GM18498 (cell line): ENCODE results near the gene TMEM26.

Experiments
- ATAC-seq: cut with Tn5 transposase; IDR thresholded peaks from one replicate; pipeline ENCODE4 v1.9.1; 2021; ENCODE audit warnings: mild to moderate bottlenecking, moderate library complexity; ENCODE audit not compliant: unreplicated experiment

The TMEM26 gene

DNA sequence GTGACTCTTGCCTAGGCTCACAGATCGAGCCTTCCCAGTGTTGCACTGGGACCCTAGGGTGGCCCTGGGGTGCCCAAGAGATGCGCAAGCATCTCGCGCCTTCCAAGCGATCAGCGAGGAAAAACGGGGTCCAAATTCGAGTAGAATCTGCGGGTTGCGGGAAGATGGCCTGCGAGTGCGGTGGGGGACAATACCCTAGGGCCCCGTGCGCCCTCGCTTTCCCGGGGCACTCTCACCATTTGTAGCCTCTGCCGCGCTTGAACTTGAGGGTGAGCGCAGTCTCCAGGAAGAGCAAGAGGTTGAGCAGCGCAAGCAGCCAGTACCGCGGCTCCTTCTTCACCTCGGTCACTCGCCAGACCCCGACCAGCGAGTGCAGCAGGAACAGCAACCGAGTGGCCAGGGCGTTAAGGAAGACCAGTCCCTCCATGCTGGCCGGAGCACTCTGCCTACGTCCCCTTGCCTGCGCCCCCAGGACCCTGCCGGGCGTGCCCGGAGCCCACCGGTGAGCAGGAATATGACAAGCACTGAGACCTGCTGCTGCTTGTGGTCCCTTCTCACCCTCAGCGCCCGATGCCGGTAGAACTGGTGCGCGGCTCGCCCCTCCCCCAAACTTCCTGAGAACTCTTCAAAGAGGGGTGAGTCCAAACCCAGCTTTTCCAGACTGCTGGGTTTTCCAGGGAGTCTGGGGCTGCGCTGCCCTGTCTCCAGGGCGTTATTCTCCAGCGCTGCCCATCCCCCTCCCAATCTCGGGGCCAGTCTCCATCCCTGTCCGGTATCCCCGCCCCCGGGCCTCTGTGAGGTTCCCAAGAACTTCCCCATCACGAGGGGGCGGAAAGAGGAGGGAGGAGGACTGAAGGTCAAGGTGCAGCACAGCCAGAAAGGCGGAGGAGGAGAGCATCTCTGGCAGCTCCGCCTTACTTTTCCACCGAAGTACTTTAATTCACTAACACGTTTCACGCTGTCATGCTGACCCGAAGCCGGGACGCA is at the start of gene TMEM26:
Gene TMEM26 (minus strand): TSS at position 727 of the 987 bp plus-strand sequence. CDS start 300 bp downstream, at position 427.
- no peak for ATAC-seq

- no peak for ATAC-seq
These were observed 47.3 kb upstream of the TMEM26 start for GRCh38 chr10:61500460-61500859.

DNA sequence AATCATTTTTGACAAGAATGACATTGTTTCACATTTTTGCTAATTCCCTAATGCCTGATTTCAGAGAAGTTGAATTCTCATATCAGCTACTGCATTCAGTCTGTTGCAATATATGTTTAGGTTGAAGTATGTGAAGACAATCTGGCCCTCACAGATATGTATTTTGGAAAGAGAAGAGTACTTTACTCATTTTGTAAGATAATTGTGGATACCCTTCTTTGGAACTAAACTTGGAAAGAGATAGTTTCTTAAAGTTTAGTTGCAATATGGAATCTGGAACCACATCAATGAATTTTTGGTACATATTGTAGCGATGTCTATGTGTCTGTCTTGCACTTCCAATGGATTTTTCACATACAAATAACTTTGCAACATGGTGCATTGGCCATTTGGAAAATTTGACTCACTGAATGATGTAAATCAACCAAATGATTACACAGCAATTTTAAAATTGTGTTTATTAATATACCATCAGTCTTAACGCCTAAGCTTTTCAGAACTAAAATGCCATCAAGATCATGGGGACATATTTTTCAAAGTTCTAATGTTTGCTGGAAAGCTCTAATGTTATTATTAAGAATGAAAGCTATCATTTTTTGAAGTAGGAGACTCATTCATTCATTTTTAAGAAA is 39.3 kb upstream of the TMEM26 start:
- no peak for ATAC-seq

GRCh38 chr10:61487506-61487905 is 34.3 kb upstream of the TMEM26 start:
- ATAC-seq, result no peak

GRCh38 chr10:61486738-61487396 is 33.7 kb upstream of the TMEM26 start:
- ATAC-seq, result no peak

- ATAC-seq, result no peak
These were observed 33.1 kb upstream of the TMEM26 start for GRCh38 chr10:61486251-61486650.

- ATAC-seq, result no peak
These were observed 28.4 kb upstream of the TMEM26 start for GRCh38 chr10:61481597-61481996.

DNA sequence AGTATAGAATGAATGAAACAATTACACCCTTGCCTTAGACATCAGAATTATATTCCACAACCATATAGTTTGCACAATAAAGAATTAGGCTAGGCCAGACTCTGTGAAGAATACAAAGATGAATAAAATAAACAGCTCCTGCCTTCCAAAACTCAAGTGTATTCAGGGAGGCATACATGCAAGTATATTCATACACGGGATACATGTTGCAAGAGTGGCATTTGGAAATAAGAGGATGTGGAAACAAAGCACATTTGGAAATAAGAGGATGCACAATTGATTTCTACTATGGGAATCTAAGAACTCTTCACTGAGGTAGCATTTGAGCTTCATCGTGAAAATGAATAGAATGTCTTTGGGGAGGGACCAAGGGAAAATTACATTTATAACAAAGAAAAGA is 27.0 kb upstream of the TMEM26 start:
- ATAC-seq, result no peak

- ATAC-seq, result no peak
These were observed 25.6 kb upstream of the TMEM26 start for GRCh38 chr10:61478621-61479312.

DNA sequence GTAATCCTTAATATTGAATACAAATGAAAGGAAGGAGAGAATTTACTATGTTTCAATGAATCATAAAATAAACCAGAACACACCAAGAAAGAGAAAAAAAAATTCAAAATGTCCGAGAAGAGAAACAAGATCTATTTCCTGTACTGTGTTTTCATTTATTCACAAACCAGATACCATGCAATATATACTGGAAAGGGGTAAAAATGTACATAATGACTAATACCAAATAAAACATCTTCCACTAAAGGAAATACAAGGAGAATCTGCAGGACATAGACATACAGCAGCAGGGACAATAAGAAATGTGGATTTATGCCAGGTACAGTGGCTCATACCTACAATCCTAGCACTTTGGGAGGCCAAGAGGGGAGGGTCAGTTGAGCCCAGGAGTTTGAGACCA is 24.3 kb upstream of the TMEM26 start:
- no peak for ATAC-seq

GRCh38 chr10:61476529-61476928 is 23.3 kb upstream of the TMEM26 start:
- ATAC-seq, result no peak

DNA sequence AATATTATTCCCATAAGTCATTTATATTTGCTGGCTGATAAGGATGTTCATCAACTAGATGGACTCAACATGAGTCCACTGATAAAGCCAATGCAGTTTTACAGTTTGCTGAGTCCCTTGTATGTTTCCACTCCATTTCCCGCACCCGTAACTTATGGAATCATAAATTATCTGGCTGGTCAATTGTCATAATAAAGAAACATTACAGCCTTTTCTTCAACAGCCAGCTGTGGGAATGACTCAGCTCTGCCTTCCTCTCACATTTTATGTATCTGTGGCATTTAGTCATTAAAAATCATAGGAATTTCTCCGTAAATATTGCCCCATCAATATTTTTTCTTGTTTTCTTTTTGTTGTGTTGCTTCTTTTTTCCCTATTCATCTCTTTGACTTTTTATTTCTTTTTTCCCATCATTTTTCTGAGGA is 22.3 kb upstream of the TMEM26 start:
- ATAC-seq, result no peak

- no peak for ATAC-seq
These were observed 19.0 kb upstream of the TMEM26 start for GRCh38 chr10:61472090-61472674.

DNA sequence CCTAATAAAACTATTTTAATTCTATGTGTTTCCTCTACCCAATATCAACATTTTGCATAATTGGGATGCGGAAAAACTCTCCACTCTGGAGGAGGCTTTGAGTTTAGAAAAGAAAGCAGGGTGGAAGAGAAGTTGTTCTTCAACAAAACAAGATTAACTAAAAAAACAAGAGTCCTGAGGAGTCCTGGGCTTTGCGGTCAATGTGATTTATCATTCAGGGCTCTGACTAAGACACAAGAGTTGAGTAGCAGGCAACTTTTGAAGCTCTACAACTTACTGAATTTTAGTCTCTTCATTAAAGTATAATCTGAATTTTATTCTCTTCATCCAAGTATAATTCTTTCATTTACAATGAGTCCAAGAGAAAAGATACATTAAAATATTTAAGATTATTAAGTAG is 18.3 kb upstream of the TMEM26 start:
- no peak for ATAC-seq

DNA sequence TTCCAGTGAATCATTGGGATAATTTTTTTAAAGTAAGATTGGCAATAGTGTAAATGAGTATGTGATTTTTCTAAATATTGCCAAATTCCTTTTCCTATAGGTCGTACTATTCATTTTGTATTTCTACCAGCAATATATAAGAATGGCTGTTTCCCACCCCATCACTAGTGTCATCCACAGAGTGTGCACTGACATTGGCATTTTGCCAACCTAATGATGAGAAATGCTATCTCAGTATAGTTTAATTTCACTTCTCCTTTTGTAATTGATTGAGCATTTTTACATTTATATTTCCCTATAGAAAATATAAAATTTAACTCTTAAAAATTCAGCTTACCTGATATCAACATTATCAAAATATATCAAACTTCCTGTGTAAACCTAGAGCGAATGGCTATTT is 17.6 kb upstream of the TMEM26 start:
- ATAC-seq, result no peak

DNA sequence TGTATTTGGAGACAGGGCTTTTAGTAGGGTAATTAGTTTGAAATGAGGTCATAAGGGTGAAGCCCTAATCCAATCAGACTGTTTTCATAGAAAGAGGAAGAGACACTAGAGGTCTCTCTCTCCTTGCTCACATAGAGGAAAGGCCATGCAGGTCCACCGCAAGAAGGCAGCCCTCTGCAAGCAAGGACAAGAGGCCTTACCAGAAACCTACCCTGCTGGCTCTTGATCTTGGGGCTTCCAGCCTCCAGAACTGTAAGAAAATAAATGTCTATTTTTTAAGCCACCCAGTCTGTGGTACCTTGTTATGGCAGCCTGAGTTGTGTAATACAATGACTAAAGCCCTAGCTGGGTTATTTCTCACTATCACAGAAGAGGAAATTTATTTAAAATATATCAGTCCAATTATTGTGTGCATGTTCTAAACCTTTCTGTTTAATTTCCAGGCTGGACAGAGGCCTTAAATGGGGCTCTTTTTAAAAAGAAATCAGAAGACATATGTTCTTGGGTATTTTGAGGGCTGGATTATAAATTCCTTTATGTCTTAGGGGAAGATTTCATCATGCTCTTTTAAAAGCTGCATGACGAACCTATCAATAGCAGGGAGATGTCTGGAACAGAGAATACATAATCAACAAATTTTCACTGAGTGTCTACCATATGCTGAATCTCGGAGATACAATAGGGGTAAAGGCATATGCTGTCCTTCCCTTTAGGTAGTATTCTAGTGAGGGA is 12.9 kb upstream of the TMEM26 start:
- no peak for ATAC-seq

GRCh38 chr10:61465171-61465496 is 12.0 kb upstream of the TMEM26 start:
- no peak for ATAC-seq

DNA sequence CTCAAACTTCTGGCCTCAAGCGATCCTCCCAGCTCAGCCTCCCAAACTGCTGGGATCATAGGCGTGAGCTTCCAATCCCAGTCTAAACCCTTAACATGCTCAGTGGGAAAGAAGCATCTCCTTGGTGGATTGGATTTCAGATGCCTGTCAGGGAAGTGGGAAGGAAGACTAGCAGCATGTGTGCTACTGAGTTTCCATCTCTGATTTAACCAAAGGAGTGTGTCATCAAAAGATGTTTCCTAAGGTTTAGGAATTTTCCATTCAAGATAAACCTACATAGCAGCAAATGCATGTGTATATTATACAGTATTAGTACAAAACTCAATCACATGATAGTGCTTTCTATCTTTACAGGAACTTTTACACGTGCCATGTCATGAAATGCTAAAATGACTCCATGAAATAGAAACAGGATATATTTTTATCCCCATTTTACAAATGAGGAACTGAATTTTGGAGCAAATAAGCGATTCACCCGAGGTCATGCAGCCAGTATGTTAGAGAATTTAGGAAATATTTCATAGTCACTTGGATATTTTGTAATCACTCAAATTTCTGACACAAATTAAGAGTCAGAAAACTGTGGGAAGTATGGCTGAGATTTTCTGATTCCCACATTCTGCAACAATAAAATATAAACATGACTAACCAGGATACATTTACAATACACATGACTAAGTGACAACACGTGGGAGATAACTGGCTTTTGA is 11.4 kb upstream of the TMEM26 start:
- ATAC-seq, result no peak
